ENCODE results near the gene RIMBP2. TPM values are rescaled to one million over a fixed set of nuclear protein-coding genes. Genes with fewer than 3 reads are reported as not detected.

The RIMBP2 gene
- total RNA-seq, 2 donors from 2014 or later = 0.14 TPM; not detected in 1

- no peak overlapping the region for H3K27ac Mint-ChIP-seq
- no peaks in the 10 kb centered on the region for H3K4me1 Mint-ChIP-seq (ENCODE audit: low read depth)
- no peak for ATAC-seq (replicated peaks in 1 of 2)
- H3K4me3 Mint-ChIP-seq = no peak overlapping the region
- no peaks in the 10 kb centered on the region for H3K27me3 Mint-ChIP-seq (ENCODE audit: low read depth)
- DNase-seq = no peak
- H3K36me3 Mint-ChIP-seq (ENCODE audit: insufficient read depth in 2 of 2) = peaks cover 1 to 2% of the 10 kb centered on the region in 2 donors
- H3K9me3 Mint-ChIP-seq = peaks cover 2 to 4% of the 10 kb centered on the region in 2 donors
Measured at GRCh38 chr12:130438243-130438620, 277.9 kb downstream of the RIMBP2 start.

- ATAC-seq (replicated peaks in 1 of 2) = no peak
- Mint-ChIP-seq H3K36me3 (ENCODE audit: insufficient read depth in 2 of 2) (peaks cover 1 to 2% of the 10 kb centered on the region in 2 donors), H3K27me3 (ENCODE audit: low read depth) (no peaks in the 10 kb centered on the region), H3K4me1 (ENCODE audit: low read depth) (no peaks in the 10 kb centered on the region), H3K27ac (no peak overlapping the region), H3K9me3 (peaks cover 2 to 4% of the 10 kb centered on the region in 2 donors), H3K4me3 (no peak overlapping the region)
- no peak for DNase-seq
Measured at GRCh38 chr12:130437555-130438242, 278.4 kb downstream of the RIMBP2 start.

GRCh38 chr12:130436741-130437501, 279.2 kb downstream of the RIMBP2 start:
- H3K4me3 Mint-ChIP-seq = no peak overlapping the region
- no peaks in the 10 kb centered on the region for H3K4me1 Mint-ChIP-seq (ENCODE audit: low read depth)
- no peak overlapping the region for H3K27ac Mint-ChIP-seq
- DNase-seq (no peak), ATAC-seq (replicated peaks in 1 of 2) (no peak)
- H3K9me3 Mint-ChIP-seq = peaks cover 2 to 4% of the 10 kb centered on the region in 2 donors
- no peaks in the 10 kb centered on the region for H3K27me3 Mint-ChIP-seq (ENCODE audit: low read depth)
- peaks cover 1 to 2% of the 10 kb centered on the region in 2 donors for H3K36me3 Mint-ChIP-seq (ENCODE audit: insufficient read depth in 2 of 2)

- Mint-ChIP-seq H3K4me3 (no peak overlapping the region), H3K27me3 (ENCODE audit: low read depth) (no peaks in the 10 kb centered on the region), H3K9me3 (peaks cover 2 to 4% of the 10 kb centered on the region in 2 donors), H3K4me1 (ENCODE audit: low read depth) (no peaks in the 10 kb centered on the region), H3K36me3 (ENCODE audit: insufficient read depth in 2 of 2) (peaks cover 1 to 2% of the 10 kb centered on the region in 2 donors), H3K27ac (no peak overlapping the region)
- ATAC-seq (replicated peaks in 1 of 2) = no peak
- no peak for DNase-seq
Measured at GRCh38 chr12:130435826-130436225, 280.3 kb downstream of the RIMBP2 start.

- no peak for DNase-seq
- ATAC-seq (replicated peaks in 1 of 2) = no peak
- Mint-ChIP-seq H3K27me3 (ENCODE audit: low read depth) (no peaks in the 10 kb centered on the region), H3K4me1 (ENCODE audit: low read depth) (no peaks in the 10 kb centered on the region), H3K9me3 (peaks cover 2 to 4% of the 10 kb centered on the region in 2 donors), H3K4me3 (no peak overlapping the region), H3K27ac (no peak overlapping the region), H3K36me3 (ENCODE audit: insufficient read depth in 2 of 2) (peaks cover 0 to 2% of the 10 kb centered on the region in 2 donors)
Measured at GRCh38 chr12:130435331-130435730, 280.8 kb downstream of the RIMBP2 start.

GRCh38 chr12:130434560-130434959, 281.5 kb downstream of the RIMBP2 start:
- Mint-ChIP-seq H3K27me3 (ENCODE audit: low read depth) (no peaks in the 10 kb centered on the region), H3K27ac (no peak overlapping the region), H3K36me3 (ENCODE audit: insufficient read depth in 2 of 2) (peaks cover 0 to 2% of the 10 kb centered on the region in 2 donors), H3K9me3 (peaks cover 2 to 4% of the 10 kb centered on the region in 2 donors), H3K4me3 (no peak overlapping the region), H3K4me1 (ENCODE audit: low read depth) (no peaks in the 10 kb centered on the region)
- no peak for ATAC-seq (replicated peaks in 1 of 2)
- no peak for DNase-seq

GRCh38 chr12:130433834-130434233, 282.3 kb downstream of the RIMBP2 start:
- no peaks in the 10 kb centered on the region for H3K27me3 Mint-ChIP-seq (ENCODE audit: low read depth)
- DNase-seq (no peak), ATAC-seq (replicated peaks in 1 of 2) (no peak)
- H3K9me3 Mint-ChIP-seq = no peaks in the 10 kb centered on the region
- no peak overlapping the region for H3K27ac Mint-ChIP-seq
- no peaks in the 10 kb centered on the region for H3K4me1 Mint-ChIP-seq (ENCODE audit: low read depth)
- H3K36me3 Mint-ChIP-seq (ENCODE audit: insufficient read depth in 2 of 2) = no peaks in the 10 kb centered on the region
- H3K4me3 Mint-ChIP-seq = no peak overlapping the region

GRCh38 chr12:130433411-130433810, 282.7 kb downstream of the RIMBP2 start:
- Mint-ChIP-seq H3K36me3 (ENCODE audit: insufficient read depth in 2 of 2) (no peaks in the 10 kb centered on the region), H3K9me3 (no peaks in the 10 kb centered on the region), H3K27ac (no peak overlapping the region), H3K4me3 (no peak overlapping the region), H3K4me1 (ENCODE audit: low read depth) (no peaks in the 10 kb centered on the region), H3K27me3 (ENCODE audit: low read depth) (no peaks in the 10 kb centered on the region)
- no peak for DNase-seq
- ATAC-seq (replicated peaks in 1 of 2) = no peak

- Mint-ChIP-seq H3K27me3 (ENCODE audit: low read depth) (no peaks in the 10 kb centered on the region), H3K4me3 (no peak overlapping the region), H3K27ac (no peak overlapping the region), H3K9me3 (no peaks in the 10 kb centered on the region), H3K36me3 (ENCODE audit: insufficient read depth in 2 of 2) (no peaks in the 10 kb centered on the region), H3K4me1 (ENCODE audit: low read depth) (no peaks in the 10 kb centered on the region)
- no peak for DNase-seq
- no peak for ATAC-seq (replicated peaks in 1 of 2)
Measured at GRCh38 chr12:130431176-130431575, 284.9 kb downstream of the RIMBP2 start.

- H3K27ac Mint-ChIP-seq = no peak overlapping the region
- no peaks in the 10 kb centered on the region for H3K36me3 Mint-ChIP-seq (ENCODE audit: insufficient read depth in 2 of 2)
- no peaks in the 10 kb centered on the region for H3K9me3 Mint-ChIP-seq
- ATAC-seq (replicated peaks in 1 of 2) (no peak), DNase-seq (no peak)
- no peaks in the 10 kb centered on the region for H3K4me1 Mint-ChIP-seq (ENCODE audit: low read depth)
- H3K4me3 Mint-ChIP-seq = no peak overlapping the region
- no peaks in the 10 kb centered on the region for H3K27me3 Mint-ChIP-seq (ENCODE audit: low read depth)
Measured at GRCh38 chr12:130429656-130430505, 286.2 kb downstream of the RIMBP2 start.

GRCh38 chr12:130428116-130428515, 288.0 kb downstream of the RIMBP2 start:
- H3K27me3 Mint-ChIP-seq (ENCODE audit: low read depth) = no peaks in the 10 kb centered on the region
- no peak overlapping the region for H3K27ac Mint-ChIP-seq
- H3K9me3 Mint-ChIP-seq = no peaks in the 10 kb centered on the region
- H3K4me1 Mint-ChIP-seq (ENCODE audit: low read depth) = no peaks in the 10 kb centered on the region
- no peak for ATAC-seq (replicated peaks in 1 of 2)
- no peak overlapping the region for H3K4me3 Mint-ChIP-seq
- DNase-seq = no peak
- no peaks in the 10 kb centered on the region for H3K36me3 Mint-ChIP-seq (ENCODE audit: insufficient read depth in 2 of 2)

- no peak for ATAC-seq (replicated peaks in 1 of 2)
- Mint-ChIP-seq H3K4me1 (ENCODE audit: low read depth) (no peaks in the 10 kb centered on the region), H3K27me3 (ENCODE audit: low read depth) (no peaks in the 10 kb centered on the region), H3K4me3 (no peak overlapping the region), H3K27ac (no peak overlapping the region), H3K9me3 (no peaks in the 10 kb centered on the region), H3K36me3 (ENCODE audit: insufficient read depth in 2 of 2) (no peaks in the 10 kb centered on the region)
- no peak for DNase-seq
Measured at GRCh38 chr12:130427381-130427887, 288.7 kb downstream of the RIMBP2 start.

Measured in activated T-cell treated with anti-CD3 and anti-CD28 coated beads, Interleukin-2, amount 50 U/mL, for 72 hours (primary cell).